ENCODE results near the gene NUP43.

- TF ChIP-seq EZH2phosphoT487 (IDR thresholded peaks at IDR 0.05; ENCODE audit: insufficient read depth, low read depth) = no peak
- no peak for TF ChIP-seq EZH2 (IDR thresholded peaks at IDR 0.05; ENCODE audit: insufficient read depth, poor library complexity, severe bottlenecking)
Measured at GRCh38 chr6:149680503-149680902, 65.8 kb downstream of the NUP43 start.

All from GM23248 (cell line).